HG03439 (cell line): ENCODE results near the gene VSIR.

Source experiments
- ATAC-seq: cut with Tn5 transposase; IDR thresholded peaks from one replicate; pipeline ENCODE4 v1.9.1; 2021; ENCODE audit warnings: mild to moderate bottlenecking, moderate library complexity; ENCODE audit not compliant: unreplicated experiment

VSIR gene

GRCh38 chr10:71698737-71699136 lies 74.6 kb downstream of the VSIR start:
- no peak for ATAC-seq

GRCh38 chr10:71697938-71698709 lies 75.2 kb downstream of the VSIR start:
- ATAC-seq: no peak
